ENCODE data around the gene TMC2. TPM values are rescaled to one million over a fixed set of nuclear protein-coding genes. Genes with fewer than 3 reads are reported as not detected.

Gene TMC2
- total and polyA plus RNA-seq, 2 of the 8 experiments (the other 6 are each of a cell fraction or from before 2014, with no cell fraction given), result not detected

DNA sequence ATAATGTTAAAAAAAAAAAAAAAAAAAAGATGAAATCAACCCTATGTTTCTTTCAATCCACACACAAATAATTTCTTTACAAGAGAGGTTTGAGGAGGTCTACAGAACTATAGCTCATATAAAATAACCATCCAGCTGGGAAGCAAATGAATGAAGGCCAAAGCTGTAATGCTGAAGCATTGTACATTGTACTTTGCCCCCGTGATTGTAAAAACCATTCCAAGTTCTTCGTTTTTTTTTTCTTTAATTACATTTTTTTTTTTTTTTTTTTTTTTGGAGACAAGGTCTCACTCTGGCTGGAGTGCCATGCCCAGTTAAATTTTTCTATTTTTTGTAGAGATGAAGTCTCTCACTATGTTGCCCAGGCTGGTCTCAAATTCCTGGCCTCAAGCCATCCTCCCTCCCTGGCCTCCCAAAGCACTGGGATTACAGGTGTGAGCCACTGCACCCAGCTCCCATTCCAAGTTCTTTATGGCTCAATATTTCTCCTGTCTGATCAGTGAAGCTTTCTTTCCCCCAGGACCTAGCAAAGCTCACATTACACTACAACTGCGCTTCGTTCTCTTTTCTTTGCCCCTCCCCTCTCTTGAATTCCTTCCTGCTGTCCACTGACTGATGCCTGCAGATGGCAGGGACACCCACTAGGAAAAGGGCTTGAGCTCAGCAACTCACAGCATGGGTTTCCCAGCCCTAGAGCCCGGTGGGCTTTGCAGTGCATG is 63.1 kb downstream of the TMC2 start (continued):
- TF ChIP-seq CHD7 (IDR thresholded peaks at IDR 0.05; ENCODE audit: insufficient replicate concordance, low read length) (no peak), SAP30 (IDR thresholded peaks at IDR 0.05; ENCODE audit: insufficient read depth, insufficient replicate concordance, low read length) (no peak), POLR2AphosphoS5 (IDR thresholded peaks at IDR 0.05; ENCODE audit: low read depth, low read length) (no peak), KDM4A (IDR thresholded peaks at IDR 0.05; ENCODE audit: low read depth, low read length, severe bottlenecking) (no peak), GTF2F1 (IDR thresholded peaks at IDR 0.05; ENCODE audit: borderline replicate concordance, low read depth, low read length) (no peak), MAFK (IDR thresholded peaks at IDR 0.05; ENCODE audit: low read depth, low read length) (no peak), SP4 (IDR thresholded peaks at IDR 0.05; ENCODE audit: low read length) (no peak), JUN (IDR thresholded peaks at IDR 0.05; ENCODE audit: low read depth, low read length) (no peak), KDM5A (IDR thresholded peaks at IDR 0.05; ENCODE audit: low read length) (no peak), TAF1 (IDR thresholded peaks at IDR 0.05; ENCODE audit: low read depth, low read length) (no peak), SRF (IDR thresholded peaks at IDR 0.05; ENCODE audit: low read depth, low read length) (no peak)

Measured in H1 (cell line).